ENCODE measurements around the gene AHRR. TPM values are rescaled to one million over a fixed set of nuclear protein-coding genes. Genes with fewer than 3 reads are reported as not detected.

AHRR gene
- total RNA-seq, 2 donors from 2014 or later: 1.9 to 17.7 TPM

DNA sequence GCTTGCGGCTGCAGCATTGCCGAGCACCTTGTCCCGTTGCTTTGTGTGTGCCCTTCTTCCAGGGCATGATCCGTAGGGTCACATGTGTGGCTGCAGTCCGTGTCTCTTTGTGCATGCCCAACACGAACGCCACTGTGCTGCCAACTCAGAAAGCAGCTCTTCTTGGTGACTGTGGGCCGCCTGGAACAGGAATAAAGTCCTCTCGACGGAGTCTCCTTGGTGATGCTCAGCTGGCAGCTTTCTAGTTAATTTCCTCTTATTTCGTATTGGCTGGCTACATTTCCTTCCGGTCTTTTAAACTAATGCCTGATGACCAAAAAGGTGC, 127.2 kb downstream of the AHRR start:
- DNase-seq (ENCODE audit: low spot score): no peak
- intact Hi-C loops (cut with DNase I): no loop called here
- 88% methylated on average over 12 of the region's 12 CpGs for WGBS
- Histone ChIP-seq H3K27ac (no peak overlapping the region), H3K4me3 (no peak overlapping the region), H3K9me3 (no peaks in the 10 kb centered on the region), H3K4me1 (replicated peaks) (peaks cover 6% of the 10 kb centered on the region), H3K36me3 (peaks cover 0 to 17% of the 10 kb centered on the region in 2 donors), H3K27me3 (replicated peaks; ENCODE audit: insufficient read depth) (no peaks in the 10 kb centered on the region)
- TF ChIP-seq, protein P1, sequence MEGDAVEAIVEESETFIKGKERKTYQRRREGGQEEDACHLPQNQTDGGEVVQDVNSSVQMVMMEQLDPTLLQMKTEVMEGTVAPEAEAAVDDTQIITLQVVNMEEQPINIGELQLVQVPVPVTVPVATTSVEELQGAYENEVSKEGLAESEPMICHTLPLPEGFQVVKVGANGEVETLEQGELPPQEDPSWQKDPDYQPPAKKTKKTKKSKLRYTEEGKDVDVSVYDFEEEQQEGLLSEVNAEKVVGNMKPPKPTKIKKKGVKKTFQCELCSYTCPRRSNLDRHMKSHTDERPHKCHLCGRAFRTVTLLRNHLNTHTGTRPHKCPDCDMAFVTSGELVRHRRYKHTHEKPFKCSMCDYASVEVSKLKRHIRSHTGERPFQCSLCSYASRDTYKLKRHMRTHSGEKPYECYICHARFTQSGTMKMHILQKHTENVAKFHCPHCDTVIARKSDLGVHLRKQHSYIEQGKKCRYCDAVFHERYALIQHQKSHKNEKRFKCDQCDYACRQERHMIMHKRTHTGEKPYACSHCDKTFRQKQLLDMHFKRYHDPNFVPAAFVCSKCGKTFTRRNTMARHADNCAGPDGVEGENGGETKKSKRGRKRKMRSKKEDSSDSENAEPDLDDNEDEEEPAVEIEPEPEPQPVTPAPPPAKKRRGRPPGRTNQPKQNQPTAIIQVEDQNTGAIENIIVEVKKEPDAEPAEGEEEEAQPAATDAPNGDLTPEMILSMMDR (IDR thresholded peaks at IDR 0.05): no peak
- no peak for TF ChIP-seq POLR2A (IDR thresholded peaks at IDR 0.05)
- TF ChIP-seq POLR2AphosphoS5 (IDR thresholded peaks at IDR 0.05): no peak

DNA sequence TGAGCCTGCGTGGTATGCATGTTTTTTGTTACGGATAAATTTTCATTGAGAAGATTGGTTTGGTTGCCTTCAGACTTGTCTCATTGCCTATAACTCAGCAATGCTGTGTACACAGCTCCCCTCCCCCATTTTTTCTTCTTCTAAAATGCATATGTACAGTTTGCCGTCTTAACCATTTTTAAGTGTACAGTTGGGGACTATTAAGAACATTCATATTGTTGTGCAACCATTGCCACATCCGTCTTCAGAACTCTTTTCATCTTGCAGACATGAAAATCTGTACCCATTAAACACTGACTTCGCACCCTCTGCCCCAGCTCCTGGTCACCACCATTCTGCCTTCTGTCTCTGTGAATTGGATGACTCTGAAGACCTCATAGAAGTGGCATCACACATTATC, 127.6 kb downstream of the AHRR start:
- Histone ChIP-seq H3K9me3 (no peaks in the 10 kb centered on the region), H3K36me3 (peaks cover 0 to 17% of the 10 kb centered on the region in 2 donors), H3K27ac (no peak overlapping the region), H3K4me3 (no peak overlapping the region), H3K27me3 (replicated peaks; ENCODE audit: insufficient read depth) (no peaks in the 10 kb centered on the region), H3K4me1 (replicated peaks) (peaks cover 3% of the 10 kb centered on the region)
- WGBS: 91% methylated on average over 5 of the region's 5 CpGs
- TF ChIP-seq, protein P1 (IDR thresholded peaks at IDR 0.05): no peak
- no peak for TF ChIP-seq POLR2A (IDR thresholded peaks at IDR 0.05)
- intact Hi-C loops (cut with DNase I): no loop called here
- no peak for DNase-seq (ENCODE audit: low spot score)

DNA sequence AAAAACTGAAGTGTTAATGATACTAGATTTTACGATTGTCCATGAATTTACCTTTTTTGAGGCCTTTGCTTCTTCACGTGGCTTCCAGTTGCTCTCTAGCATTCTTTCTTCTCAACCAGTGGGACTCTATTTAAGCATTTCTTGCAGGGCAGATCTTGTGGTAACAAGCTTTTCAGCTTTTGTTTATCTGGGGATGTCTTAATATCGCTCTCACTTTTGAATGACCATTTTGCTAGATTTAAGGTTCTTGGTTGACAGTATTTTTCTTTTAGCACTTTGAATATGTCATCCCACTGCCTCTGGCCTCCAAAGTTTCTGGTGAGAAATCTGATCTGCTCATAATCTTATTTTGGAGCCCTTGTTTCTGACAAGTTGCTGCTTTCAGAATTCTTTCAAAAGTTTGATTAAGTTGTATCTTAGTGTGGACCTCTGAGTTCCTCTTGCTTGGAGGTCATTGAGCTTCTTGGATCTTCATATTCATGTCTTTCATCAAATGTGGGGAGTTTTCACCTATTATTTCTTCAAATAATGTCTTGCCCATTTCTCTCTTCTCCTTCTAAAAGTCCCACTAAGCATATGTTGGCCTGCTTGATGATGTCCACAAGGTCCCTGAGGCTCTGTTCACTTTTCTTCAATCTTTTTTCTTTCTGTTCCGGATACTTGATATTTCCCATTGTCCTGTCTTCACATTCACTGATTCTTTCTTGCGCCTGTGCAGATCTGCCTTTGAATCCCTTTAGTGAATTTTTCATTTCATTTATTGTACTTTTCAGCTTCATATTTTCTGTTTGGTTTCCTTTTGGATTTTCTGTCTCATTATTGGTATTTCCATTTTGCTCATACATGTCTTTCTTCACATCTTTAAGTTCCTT, 130.3 kb downstream of the AHRR start:
- intact Hi-C loops (cut with DNase I): no loop called here

DNA sequence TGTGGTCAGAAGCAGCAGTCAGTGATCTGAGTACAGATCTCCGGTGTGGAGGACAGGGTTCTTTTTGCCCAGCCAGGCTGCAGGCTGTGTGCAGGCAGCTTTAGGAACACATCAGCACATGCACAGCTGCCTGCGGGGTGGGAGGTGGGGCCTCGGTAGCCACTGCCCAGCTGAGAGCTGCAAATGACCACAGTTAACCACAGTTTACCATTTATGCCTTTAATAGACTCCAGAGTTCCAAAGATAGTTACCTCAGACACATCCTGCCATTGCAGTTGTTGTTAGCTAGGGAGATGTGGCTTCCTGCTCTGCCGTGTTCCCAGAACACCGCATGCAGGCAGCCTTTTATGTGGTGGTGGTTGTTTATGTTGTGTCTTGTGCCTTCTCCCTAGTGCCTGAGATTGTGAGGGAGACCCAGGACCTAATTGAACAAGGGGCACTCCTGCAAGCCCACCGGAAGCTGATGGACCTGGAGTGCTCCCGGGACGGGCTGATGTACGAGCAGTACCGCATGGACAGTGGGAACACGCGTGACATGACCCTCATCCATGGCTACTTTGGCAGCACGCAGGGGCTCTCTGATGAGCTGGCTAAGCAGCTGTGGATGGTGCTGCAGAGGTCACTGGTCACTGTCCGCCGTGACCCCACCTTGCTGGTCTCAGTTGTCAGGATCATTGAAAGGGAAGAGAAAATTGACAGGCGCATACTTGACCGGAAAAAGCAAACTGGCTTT, 131.6 kb downstream of the AHRR start:
- DNase-seq (ENCODE audit: low spot score): no peak
- 97% methylated on average over 17 of the region's 17 CpGs for WGBS
- no peaks in the 10 kb centered on the region for H3K27me3 ChIP-seq (replicated peaks; ENCODE audit: insufficient read depth)

More for the DNA sequence above, 130.3 kb downstream of the AHRR start:
- DNase-seq (ENCODE audit: low spot score): no peak
- Histone ChIP-seq H3K4me1 (replicated peaks) (no peaks in the 10 kb centered on the region), H3K4me3 (no peak overlapping the region), H3K9me3 (no peaks in the 10 kb centered on the region), H3K36me3 (peaks cover 0 to 17% of the 10 kb centered on the region in 2 donors), H3K27ac (no peak overlapping the region), H3K27me3 (replicated peaks; ENCODE audit: insufficient read depth) (no peaks in the 10 kb centered on the region)
- no peak for TF ChIP-seq POLR2A (IDR thresholded peaks at IDR 0.05)
- TF ChIP-seq, protein P1 (IDR thresholded peaks at IDR 0.05): no peak
- WGBS: 87% methylated on average over 5 of the region's 5 CpGs

More for the DNA sequence above, 131.6 kb downstream of the AHRR start:
- intact Hi-C loops (cut with DNase I): no loop called here
- Histone ChIP-seq H3K9me3 (no peaks in the 10 kb centered on the region), H3K4me1 (replicated peaks) (no peaks in the 10 kb centered on the region), H3K4me3 (no peak overlapping the region), H3K36me3 (peaks cover 0 to 5% of the 10 kb centered on the region in 2 donors), H3K27ac (no peak overlapping the region)
- TF ChIP-seq, protein P1 (IDR thresholded peaks at IDR 0.05): no peak
- TF ChIP-seq POLR2AphosphoS5 (IDR thresholded peaks at IDR 0.05): no peak
- TF ChIP-seq POLR2A (IDR thresholded peaks at IDR 0.05): no peak
